OCI-LY3 (cell line): ENCODE measurements around the gene VPS13D.

Experiments used
- H2AFZ ChIP-seq: fragments of 200-600, 300-600 bp; shearing (Covaris generic); 2 replicates; pipeline ENCODE4 v1.6.0; 2014; ENCODE audit warnings: antibody characterized with exemption, low read depth, low read length
- H3K27ac ChIP-seq: fragments of 200-600, 300-600 bp; sonication (generic); 2 replicates; pipeline ENCODE4 v1.5.1; 2014; ENCODE audit warnings: mild to moderate bottlenecking, low read length, moderate library complexity, mixed read lengths
- H3K27me3 ChIP-seq: fragments of 200-600, 300-600 bp; sonication (generic); 2 replicates; pipeline ENCODE4 v1.6.1; 2014; ENCODE audit warnings: low read depth, low read length, mixed read lengths
- H3K36me3 ChIP-seq: fragments of 200-600, 300-600 bp; sonication (generic); replicated peaks from 2 replicates; pipeline ENCODE3; 2014; ENCODE audit warnings: low read depth, low read length, mixed read lengths
- H3K4me1 ChIP-seq: fragments of 300-600, 200-600 bp; sonication (generic); 2 replicates; pipeline ENCODE4 v1.6.1; 2014; ENCODE audit warnings: low read length, mixed read lengths
- H3K4me2 ChIP-seq: fragments of 200-600, 300-600 bp; sonication (generic); 2 replicates; pipeline ENCODE4 v1.6.1; 2014; ENCODE audit warnings: low read length, mixed read lengths
- H3K4me3 ChIP-seq: fragments of 300-600, 200-600 bp; sonication (generic); 2 replicates; pipeline ENCODE4 v1.5.1; 2014; ENCODE audit warnings: antibody characterized with exemption, mild to moderate bottlenecking, low read length, moderate library complexity
- H3K79me2 ChIP-seq: fragments of 300-600, 200-600 bp; shearing (Covaris generic); 2 replicates; pipeline ENCODE4 v1.6.1; 2014; ENCODE audit warnings: mild to moderate bottlenecking, low read length, mixed read lengths
- H3K9ac ChIP-seq: fragments of 300-600, 200-600 bp; shearing (Covaris generic); 2 replicates; pipeline ENCODE4 v1.6.0; 2014; ENCODE audit warnings: mild to moderate bottlenecking, low read length, moderate library complexity
- H3K9me3 ChIP-seq: fragments of 200-600, 300-600 bp; shearing (Covaris generic); 2 replicates; pipeline ENCODE4 v1.6.1; 2014; ENCODE audit warnings: low read length, mixed read lengths; ENCODE audit not compliant: insufficient read depth
- H4K20me1 ChIP-seq: fragments of 200-600, 300-600 bp; sonication (generic); 2 replicates; pipeline ENCODE4 v1.6.1; 2016; ENCODE audit warnings: low read length, mixed read lengths; ENCODE audit not compliant: insufficient read depth
- EZH2phosphoT487 ChIP-seq: fragments of 200-600 bp; shearing (Covaris generic); IDR thresholded peaks from 2 replicates; pipeline ENCODE4 v1.6.1; 2018; ENCODE audit warnings: antibody characterized with exemption, mixed run types, low read depth
- TF ChIP-seq, protein P1 (sequence below): fragments of 200-600, 300-600 bp; sonication (generic); IDR thresholded peaks from 2 replicates; pipeline ENCODE4 v1.5.1; 2014; ENCODE audit warnings: antibody characterized with exemption, low read length, low read depth

The VPS13D gene

DNA sequence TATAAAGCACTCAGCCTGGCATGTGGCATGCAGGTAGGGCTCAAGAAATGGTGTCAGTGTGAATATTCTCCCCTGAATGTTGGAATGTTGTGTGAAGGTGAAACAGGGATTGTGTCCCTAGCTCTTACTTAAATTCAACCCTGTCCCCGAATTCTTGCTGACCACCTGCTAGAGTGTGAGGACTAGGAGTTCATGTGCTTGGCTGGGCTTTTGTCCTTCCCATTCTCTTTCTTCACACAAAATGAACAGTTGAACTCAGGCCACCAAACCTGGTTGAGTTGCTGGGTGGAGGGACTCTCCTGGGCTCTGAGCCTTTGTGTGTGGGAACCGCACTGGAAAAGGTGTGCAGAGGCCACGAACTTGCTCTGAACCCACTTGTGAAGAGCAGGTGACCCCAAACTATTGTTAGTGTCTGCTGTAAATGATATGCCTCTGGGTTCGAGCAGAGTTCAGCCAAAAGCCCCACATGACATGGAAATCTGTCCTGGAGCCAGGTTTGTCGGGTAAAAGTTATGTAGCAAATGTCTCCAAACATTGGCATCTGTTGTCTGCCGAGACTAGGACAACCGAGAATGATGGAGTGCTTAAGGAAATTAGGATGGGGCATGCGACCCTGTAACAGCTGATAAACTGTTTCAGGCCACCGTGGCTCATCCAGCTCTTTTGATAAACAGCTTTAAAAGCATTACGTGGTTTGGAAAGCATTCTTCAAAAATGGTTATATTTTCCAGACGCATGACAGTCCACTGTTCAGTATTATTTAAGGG lies 243.9 kb downstream of the VPS13D start:
- Histone ChIP-seq H3K9me3 (no peaks in the 10 kb centered on the region), H3K36me3 (no peaks in the 10 kb centered on the region), H3K4me2 (no peak overlapping the region), H3K79me2 (no peaks in the 10 kb centered on the region), H4K20me1 (no peaks in the 10 kb centered on the region), H3K27ac (no peak overlapping the region), H3K9ac (no peak overlapping the region), H3K4me3 (no peak overlapping the region), H2AFZ (no peak overlapping the region), H3K4me1 (peaks cover 9% of the 10 kb centered on the region), H3K27me3 (no peaks in the 10 kb centered on the region)
- TF ChIP-seq, protein P1, sequence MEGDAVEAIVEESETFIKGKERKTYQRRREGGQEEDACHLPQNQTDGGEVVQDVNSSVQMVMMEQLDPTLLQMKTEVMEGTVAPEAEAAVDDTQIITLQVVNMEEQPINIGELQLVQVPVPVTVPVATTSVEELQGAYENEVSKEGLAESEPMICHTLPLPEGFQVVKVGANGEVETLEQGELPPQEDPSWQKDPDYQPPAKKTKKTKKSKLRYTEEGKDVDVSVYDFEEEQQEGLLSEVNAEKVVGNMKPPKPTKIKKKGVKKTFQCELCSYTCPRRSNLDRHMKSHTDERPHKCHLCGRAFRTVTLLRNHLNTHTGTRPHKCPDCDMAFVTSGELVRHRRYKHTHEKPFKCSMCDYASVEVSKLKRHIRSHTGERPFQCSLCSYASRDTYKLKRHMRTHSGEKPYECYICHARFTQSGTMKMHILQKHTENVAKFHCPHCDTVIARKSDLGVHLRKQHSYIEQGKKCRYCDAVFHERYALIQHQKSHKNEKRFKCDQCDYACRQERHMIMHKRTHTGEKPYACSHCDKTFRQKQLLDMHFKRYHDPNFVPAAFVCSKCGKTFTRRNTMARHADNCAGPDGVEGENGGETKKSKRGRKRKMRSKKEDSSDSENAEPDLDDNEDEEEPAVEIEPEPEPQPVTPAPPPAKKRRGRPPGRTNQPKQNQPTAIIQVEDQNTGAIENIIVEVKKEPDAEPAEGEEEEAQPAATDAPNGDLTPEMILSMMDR = no peak
- no peak for TF ChIP-seq EZH2phosphoT487

DNA sequence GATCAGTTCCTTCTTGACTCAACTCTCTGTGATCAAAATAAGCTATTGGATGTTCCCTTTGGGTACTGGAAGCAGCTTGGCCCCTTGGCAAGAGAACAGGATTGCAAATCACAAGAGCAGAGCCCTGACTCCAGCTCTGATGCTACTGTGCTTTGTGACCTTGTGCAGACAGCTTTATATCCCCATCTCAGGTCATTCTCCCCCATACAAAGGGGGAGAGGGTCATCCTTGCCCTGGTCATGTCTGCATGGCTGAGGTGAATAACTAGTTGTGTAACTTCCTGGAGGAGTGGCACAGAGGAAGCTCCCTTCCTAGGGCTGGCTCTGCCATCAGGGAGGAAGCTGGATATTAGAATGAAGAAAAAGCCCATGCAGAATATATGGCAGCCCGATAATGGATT lies 245.3 kb downstream of the VPS13D start:
- Histone ChIP-seq H3K36me3 (no peaks in the 10 kb centered on the region), H3K4me3 (no peak overlapping the region), H3K9me3 (no peaks in the 10 kb centered on the region), H3K4me1 (peaks cover 9% of the 10 kb centered on the region), H3K4me2 (no peak overlapping the region), H3K9ac (no peak overlapping the region), H2AFZ (no peak overlapping the region), H3K27me3 (no peaks in the 10 kb centered on the region), H3K27ac (no peak overlapping the region), H3K79me2 (no peaks in the 10 kb centered on the region), H4K20me1 (no peaks in the 10 kb centered on the region)
- TF ChIP-seq, protein P1 = no peak
- no peak for TF ChIP-seq EZH2phosphoT487

- Histone ChIP-seq H3K27ac (no peak overlapping the region), H3K36me3 (no peaks in the 10 kb centered on the region), H3K4me2 (no peak overlapping the region), H4K20me1 (no peaks in the 10 kb centered on the region), H3K9ac (no peak overlapping the region), H3K27me3 (no peaks in the 10 kb centered on the region), H3K79me2 (no peaks in the 10 kb centered on the region), H3K4me3 (no peak overlapping the region), H3K9me3 (no peaks in the 10 kb centered on the region), H3K4me1 (peaks cover 9% of the 10 kb centered on the region), H2AFZ (no peak overlapping the region)
- TF ChIP-seq EZH2phosphoT487 = no peak
- TF ChIP-seq, protein P1 = no peak
These were observed 245.7 kb downstream of the VPS13D start for GRCh38 chr1:12475530-12475934.

GRCh38 chr1:12475947-12476346 lies 246.1 kb downstream of the VPS13D start:
- Histone ChIP-seq H3K4me2 (no peak overlapping the region), H3K36me3 (no peaks in the 10 kb centered on the region), H3K9me3 (no peaks in the 10 kb centered on the region), H3K27ac (no peak overlapping the region), H3K4me3 (no peak overlapping the region), H2AFZ (no peak overlapping the region), H3K4me1 (peaks cover 13% of the 10 kb centered on the region), H3K9ac (no peak overlapping the region), H4K20me1 (no peaks in the 10 kb centered on the region), H3K27me3 (no peaks in the 10 kb centered on the region), H3K79me2 (no peaks in the 10 kb centered on the region)
- no peak for TF ChIP-seq EZH2phosphoT487
- TF ChIP-seq, protein P1 = no peak
